Activated T-helper 1 cell treated with anti-CD3 and anti-CD28 coated beads, Interleukin-12 subunit alpha, Interleukin-12 subunit beta, Interleukin-2, Interleukin-4 antibody, amounts not matched to agents 30 ng/mL and 10 ng/mL and 1 ng/mL, durations not matched to agents 14 hours and 24 hours and 36 hours (primary cell): Measurements from ENCODE around the gene HMGN4. TPM values are rescaled to one million over a fixed set of nuclear protein-coding genes. Genes with fewer than 3 reads are reported as not detected.
"Not testable (repeated sequence)": the region's sequence is repeated elsewhere in the genome, so short reads cannot be mapped to it uniquely, and the experiment has no call there.

ENCODE experiments used
- DNase-seq: peaks from one replicate; pipeline ENCODE4 v3.0.0; 2021; ENCODE audit warnings: low spot score
- H3K27ac Mint-ChIP-seq: one replicate; pipeline ENCODE4 v1.8.0; 2021; ENCODE audit warnings: mild to moderate bottlenecking, mixed read lengths
- H3K27me3 Mint-ChIP-seq: one replicate; pipeline ENCODE4 v1.8.0; 2022; ENCODE audit warnings: mild to moderate bottlenecking, moderate library complexity, mixed read lengths; ENCODE audit not compliant: insufficient read depth
- H3K36me3 Mint-ChIP-seq: one replicate; pipeline ENCODE4 v1.8.0; 2021; ENCODE audit warnings: low read depth, mixed read lengths
- H3K4me1 Mint-ChIP-seq: one replicate; pipeline ENCODE4 v1.8.0; 2021; ENCODE audit warnings: low read depth, mixed read lengths
- H3K4me3 Mint-ChIP-seq: one replicate; pipeline ENCODE4 v1.8.0; 2021; ENCODE audit warnings: mild to moderate bottlenecking, moderate library complexity, mixed read lengths
- H3K9me3 Mint-ChIP-seq: one replicate; pipeline ENCODE4 v1.8.0; 2021; ENCODE audit warnings: mixed read lengths
- intact Hi-C: fragments of 100-400 bp; cut with micrococcal nuclease; formaldehyde crosslinking; loops from one replicate; pipeline ENCODE4 v1.15.1; 2024
- total RNA-seq: library from RNA; stranded (reverse); gene quantifications from 2 replicates; pipeline ENCODE4 v1.2.3, GENCODE V29; 2022

HMGN4 gene
- total RNA-seq, 1 donor from 2014 or later: 77.6 TPM

- Mint-ChIP-seq H3K4me1 (peaks cover 48% of the 10 kb centered on the region), H3K27ac (no peak overlapping the region), H3K9me3 (no peaks in the 10 kb centered on the region), H3K36me3 (peaks cover 37% of the 10 kb centered on the region), H3K27me3 (no peaks in the 10 kb centered on the region), H3K4me3 (no peak overlapping the region)
- intact Hi-C loops: no loop called here
- no peak for DNase-seq
These were observed 6.3 kb downstream of the HMGN4 start for GRCh38 chr6:26544473-26544872.

GRCh38 chr6:26545627-26546026 lies 7.5 kb downstream of the HMGN4 start:
- Mint-ChIP-seq H3K4me3 (no peak overlapping the region), H3K27me3 (no peaks in the 10 kb centered on the region), H3K4me1 (peaks cover 48% of the 10 kb centered on the region), H3K36me3 (peaks cover 31% of the 10 kb centered on the region), H3K27ac (no peak overlapping the region), H3K9me3 (no peaks in the 10 kb centered on the region)
- no peak for DNase-seq
- intact Hi-C loops: no loop called here

DNA sequence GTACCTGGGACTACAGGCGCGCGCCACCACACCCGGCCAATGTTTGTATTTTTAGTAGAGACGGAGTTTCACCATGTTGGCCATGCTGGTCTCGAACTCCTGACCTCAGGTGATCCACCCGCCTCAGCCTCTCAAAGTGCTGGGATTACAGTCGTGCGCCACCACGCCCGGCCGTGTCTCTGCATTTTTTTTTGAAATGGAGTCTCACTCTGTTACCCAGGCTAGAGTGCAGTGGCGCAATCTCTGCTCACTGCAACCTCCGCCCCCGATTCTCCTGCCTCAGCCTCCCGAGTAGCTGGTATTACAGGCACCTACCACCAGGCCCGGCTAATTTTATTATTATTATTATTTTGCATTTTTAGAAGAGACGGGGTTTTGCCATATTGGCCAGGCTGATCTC lies 9.2 kb downstream of the HMGN4 start:
- DNase-seq, H3K9me3 Mint-ChIP-seq, intact Hi-C loops, H3K27ac Mint-ChIP-seq, H3K4me3 Mint-ChIP-seq, H3K27me3 Mint-ChIP-seq: not testable (repeated sequence)
- H3K36me3 Mint-ChIP-seq: peaks cover 29% of the 10 kb centered on the region
- H3K4me1 Mint-ChIP-seq: peaks cover 40% of the 10 kb centered on the region

DNA sequence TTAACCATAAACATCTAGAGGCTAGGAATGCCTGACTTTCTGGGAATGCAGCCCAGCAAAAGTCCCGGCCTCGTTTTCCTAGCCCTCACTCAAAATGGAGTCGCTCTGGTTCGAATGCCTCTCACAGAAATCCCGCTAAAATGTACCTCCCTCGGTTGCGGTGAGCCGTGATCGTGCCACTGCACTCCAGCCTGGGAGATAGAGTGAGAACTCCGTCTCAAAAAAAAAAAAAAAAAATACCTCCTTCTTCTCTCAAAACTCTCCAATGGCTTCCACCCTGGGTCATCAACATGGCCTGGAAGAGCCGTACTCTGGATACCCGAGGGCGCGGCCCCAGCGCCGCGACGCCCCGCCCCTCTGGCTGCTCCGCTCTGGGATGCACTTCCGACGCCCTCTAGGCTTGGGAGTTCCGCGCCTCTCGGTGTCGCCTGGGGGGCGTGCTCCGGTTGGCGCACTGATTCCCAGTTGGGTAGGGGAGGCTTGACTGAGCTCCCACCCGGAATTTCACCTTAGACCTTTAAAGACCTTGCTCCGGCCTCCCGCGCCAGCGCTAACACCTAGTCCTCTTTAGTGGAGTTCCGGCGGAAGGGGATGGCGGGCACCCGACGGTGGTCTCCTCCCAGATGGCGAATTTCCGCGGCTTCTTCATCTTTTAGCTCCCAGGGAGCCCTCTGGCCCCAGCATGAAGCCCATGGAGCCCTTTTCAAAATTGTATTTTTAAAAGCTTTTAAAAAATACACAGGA lies 12.3 kb downstream of the HMGN4 start:
- Mint-ChIP-seq H3K27me3 (no peaks in the 10 kb centered on the region), H3K9me3 (no peaks in the 10 kb centered on the region), H3K36me3 (peaks cover 14% of the 10 kb centered on the region), H3K27ac (peak overlapping the region; percentile 72), H3K4me3 (peak overlapping the region; percentile 89), H3K4me1 (peaks cover 29% of the 10 kb centered on the region)
- peak; percentile 33 for DNase-seq
- intact Hi-C loops: loop anchor here (5.0 to 10.0 kb wide), 3 partner anchors 378 to 1347 kb away; partner anchors contain the start of gene ZNF184

GRCh38 chr6:26552205-26552604 lies 14.0 kb downstream of the HMGN4 start:
- H3K4me3 Mint-ChIP-seq: no peak overlapping the region
- peaks cover 18% of the 10 kb centered on the region for H3K4me1 Mint-ChIP-seq
- intact Hi-C loops: loop anchor here (5.0 to 10.0 kb wide), 3 partner anchors 380 to 1345 kb away; partner anchors contain the start of gene ZNF184
- DNase-seq: no peak
- H3K27me3 Mint-ChIP-seq: no peaks in the 10 kb centered on the region
- H3K27ac Mint-ChIP-seq: no peak overlapping the region
- H3K36me3 Mint-ChIP-seq: no peaks in the 10 kb centered on the region
- H3K9me3 Mint-ChIP-seq: no peaks in the 10 kb centered on the region

GRCh38 chr6:26552640-26553188 lies 14.5 kb downstream of the HMGN4 start:
- intact Hi-C loops: loop anchor here (1.0 to 10.0 kb wide), 7 partner anchors 44 to 1345 kb away; partner anchors contain the start of genes ABT1 and ZNF184
- H3K27me3 Mint-ChIP-seq: no peaks in the 10 kb centered on the region
- H3K4me3 Mint-ChIP-seq: no peak overlapping the region
- no peak overlapping the region for H3K27ac Mint-ChIP-seq
- no peaks in the 10 kb centered on the region for H3K9me3 Mint-ChIP-seq
- no peaks in the 10 kb centered on the region for H3K36me3 Mint-ChIP-seq
- no peak for DNase-seq
- H3K4me1 Mint-ChIP-seq: peaks cover 18% of the 10 kb centered on the region

DNA sequence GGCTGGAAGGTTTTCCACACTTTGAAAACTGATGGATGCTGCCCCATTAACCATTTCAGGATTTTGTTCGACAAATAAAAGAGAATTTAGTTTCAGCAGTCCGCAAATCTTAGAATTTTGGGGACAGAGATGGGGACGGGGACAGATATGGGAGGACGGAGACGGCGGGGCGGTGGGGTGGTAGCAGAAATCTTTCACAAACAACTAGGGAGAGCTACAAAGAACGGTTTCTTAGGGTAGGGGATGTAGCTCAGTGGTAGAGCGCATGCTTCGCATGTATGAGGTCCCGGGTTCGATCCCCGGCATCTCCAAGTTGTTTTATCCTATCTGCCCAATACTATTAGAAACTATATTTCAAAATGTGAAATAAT lies 15.1 kb downstream of the HMGN4 start:
- Mint-ChIP-seq H3K27me3 (peaks cover 2% of the 10 kb centered on the region), H3K4me1 (peaks cover 18% of the 10 kb centered on the region), H3K36me3 (no peaks in the 10 kb centered on the region), H3K4me3 (no peak overlapping the region), H3K9me3 (no peaks in the 10 kb centered on the region), H3K27ac (no peak overlapping the region)
- peak; percentile 69 for DNase-seq
- intact Hi-C loops: loop anchor here (1.0 to 10.0 kb wide), 7 partner anchors 43 to 1344 kb away; partner anchors contain the start of genes ABT1 and ZNF184

DNA sequence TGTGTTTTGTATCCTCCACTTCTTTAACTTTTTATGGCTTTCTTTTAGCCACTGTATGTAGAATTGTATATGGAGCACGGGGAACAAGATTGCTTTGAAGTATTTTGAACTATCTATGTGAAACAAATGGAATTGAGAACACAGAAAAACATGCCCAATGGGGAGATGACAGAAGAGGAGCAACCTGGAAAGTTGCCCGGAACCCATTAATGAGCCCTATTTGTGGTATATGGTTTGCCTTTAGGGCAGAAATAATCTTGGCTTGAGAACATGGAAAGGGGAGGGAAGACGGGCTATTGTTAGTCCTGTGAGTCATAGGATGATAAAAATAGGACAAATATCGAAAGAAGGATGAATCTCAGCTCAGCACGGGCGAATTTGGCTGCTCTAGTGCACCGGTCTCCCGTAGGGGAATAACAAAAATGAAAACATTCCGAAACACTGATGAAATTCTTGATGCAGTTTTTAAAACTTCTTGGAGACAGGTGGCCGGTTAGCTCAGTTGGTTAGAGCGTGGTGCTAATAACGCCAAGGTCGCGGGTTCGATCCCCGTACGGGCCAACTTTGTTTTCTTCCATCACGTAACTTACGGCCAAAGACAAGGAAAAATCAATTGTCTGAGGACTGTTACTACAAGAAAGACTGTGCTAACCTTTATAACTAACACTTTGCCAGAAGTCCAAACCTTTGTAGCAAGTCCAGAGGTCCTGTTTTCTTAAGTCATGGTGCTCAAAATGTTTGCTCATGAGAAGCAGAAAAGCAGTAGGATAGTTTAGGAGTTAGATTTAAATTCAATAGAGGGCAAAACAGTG lies 15.7 kb downstream of the HMGN4 start:
- H3K4me3 Mint-ChIP-seq: no peak overlapping the region
- no peaks in the 10 kb centered on the region for H3K36me3 Mint-ChIP-seq
- H3K4me1 Mint-ChIP-seq: peaks cover 18% of the 10 kb centered on the region
- no peak overlapping the region for H3K27ac Mint-ChIP-seq
- intact Hi-C loops: loop anchor here (1.0 to 10.0 kb wide), 13 partner anchors 14 to 1343 kb away; partner anchors contain the start of genes ABT1, HMGN4 and ZNF184
- peaks cover 2% of the 10 kb centered on the region for H3K27me3 Mint-ChIP-seq
- no peaks in the 10 kb centered on the region for H3K9me3 Mint-ChIP-seq
- DNase-seq: peak; percentile 72

- Mint-ChIP-seq H3K4me3 (no peak overlapping the region), H3K4me1 (peaks cover 18% of the 10 kb centered on the region), H3K36me3 (no peaks in the 10 kb centered on the region), H3K27me3 (peaks cover 2% of the 10 kb centered on the region), H3K27ac (no peak overlapping the region), H3K9me3 (no peaks in the 10 kb centered on the region)
- intact Hi-C loops: loop anchor here (1.0 to 10.0 kb wide), 9 partner anchors 14 to 1343 kb away; partner anchors contain the start of genes HMGN4 and ZNF184
- DNase-seq: no peak
These were observed 16.2 kb downstream of the HMGN4 start for GRCh38 chr6:26554447-26554696.

- Mint-ChIP-seq H3K4me3 (peak overlapping the region; percentile 69), H3K4me1 (peaks cover 15% of the 10 kb centered on the region), H3K36me3 (no peaks in the 10 kb centered on the region), H3K27ac (peak overlapping the region; percentile 76), H3K9me3 (no peaks in the 10 kb centered on the region), H3K27me3 (peaks cover 2% of the 10 kb centered on the region)
- intact Hi-C loops: loop anchor here (1.0 to 10.0 kb wide), 10 partner anchors 13 to 1342 kb away; partner anchors contain the start of genes HMGN4 and ZNF184
- peak; percentile 29 for DNase-seq
These were observed 16.7 kb downstream of the HMGN4 start for GRCh38 chr6:26554697-26555504.

GRCh38 chr6:26555505-26556262 lies 17.5 kb downstream of the HMGN4 start:
- no peaks in the 10 kb centered on the region for H3K36me3 Mint-ChIP-seq
- H3K27ac Mint-ChIP-seq: peak overlapping the region; percentile 76
- H3K9me3 Mint-ChIP-seq: no peaks in the 10 kb centered on the region
- intact Hi-C loops: loop anchor here (2.0 to 10.0 kb wide), 3 partner anchors 233 to 1132 kb away; partner anchors contain the start of gene ZNF184
- peaks cover 4% of the 10 kb centered on the region for H3K27me3 Mint-ChIP-seq
- DNase-seq: no peak
- peaks cover 7% of the 10 kb centered on the region for H3K4me1 Mint-ChIP-seq
- peak overlapping the region; percentile 69 for H3K4me3 Mint-ChIP-seq
